Bronchial epithelial cell (primary cell): ENCODE data around the gene ANKH. TPM values are rescaled to one million over a fixed set of nuclear protein-coding genes. Genes with fewer than 3 reads are reported as not detected.
"Not testable (repeated sequence)": the region's sequence is repeated elsewhere in the genome, so short reads cannot be mapped to it uniquely, and the experiment has no call there.

ENCODE experiments used
- DNase-seq: peaks from one replicate; pipeline ENCODE4 v3.0.0-alpha.2; 2010; ENCODE audit warnings: low read depth
- FAIRE-seq: peaks from 2 replicates; lab custom pipeline; 2011; peaks lifted over from hg19 to GRCh38; lab: Jason Lieb, UNC
- H3K27me3 ChIP-seq: 2 replicates; pipeline ENCODE4 v1.5.1; 2011; ENCODE audit warnings: low read length; ENCODE audit not compliant: control insufficient read depth, insufficient read depth
- H3K36me3 ChIP-seq: 2 replicates; pipeline ENCODE4 v1.5.1; 2011; ENCODE audit warnings: low read length; ENCODE audit not compliant: control insufficient read depth, insufficient read depth
- H3K4me3 ChIP-seq: 2 replicates; pipeline ENCODE4 v1.5.1; 2011; ENCODE audit warnings: mild to moderate bottlenecking, low read depth, low read length, control low read depth
- CTCF ChIP-seq: IDR thresholded peaks from 2 replicates; pipeline ENCODE4 v1.5.1; 2011; ENCODE audit warnings: mild to moderate bottlenecking, moderate library complexity, low read length, control low read depth, inconsistent platforms; ENCODE audit not compliant: insufficient read depth, severe bottlenecking
- total RNA-seq: library from RNA; depleted of rRNA; stranded (reverse); fragments of >200 nt; gene quantifications from 2 replicates; pipeline ENCODE4 v1.2.1, GENCODE V29; 2014

The ANKH gene
- total RNA-seq, 1 donor from 2014 or later = 12.9 TPM

DNA sequence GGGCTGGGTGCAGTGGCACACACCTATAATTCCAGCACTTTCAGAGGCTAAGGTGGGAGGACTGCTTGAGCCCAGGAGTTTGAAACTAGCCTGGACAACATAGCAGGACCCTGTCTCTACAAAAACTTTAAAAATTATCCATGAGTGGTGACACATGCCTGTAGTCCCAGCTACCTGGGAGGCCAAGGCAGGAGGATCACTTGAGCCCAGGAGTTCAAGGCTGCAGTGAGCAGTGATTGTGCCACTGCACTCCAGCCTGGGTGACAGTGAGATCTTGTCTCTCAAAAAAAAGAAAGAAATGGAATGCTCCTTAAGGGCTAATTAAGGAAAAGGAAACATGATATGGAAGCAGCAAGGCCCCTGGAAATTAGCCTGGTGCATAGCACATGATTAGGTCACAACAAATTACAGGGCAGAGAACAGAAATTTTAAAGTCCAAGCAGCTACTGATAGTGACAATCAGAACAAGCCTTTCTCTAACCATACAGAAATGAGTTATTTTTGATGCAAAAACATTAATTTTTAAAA, 19.5 kb downstream of the ANKH start:
- Histone ChIP-seq H3K36me3 (no peaks in the 10 kb centered on the region), H3K4me3 (no peak overlapping the region), H3K27me3 (no peaks in the 10 kb centered on the region)
- DNase-seq (no peak), FAIRE-seq (no peak)
- TF ChIP-seq CTCF = no peak

DNA sequence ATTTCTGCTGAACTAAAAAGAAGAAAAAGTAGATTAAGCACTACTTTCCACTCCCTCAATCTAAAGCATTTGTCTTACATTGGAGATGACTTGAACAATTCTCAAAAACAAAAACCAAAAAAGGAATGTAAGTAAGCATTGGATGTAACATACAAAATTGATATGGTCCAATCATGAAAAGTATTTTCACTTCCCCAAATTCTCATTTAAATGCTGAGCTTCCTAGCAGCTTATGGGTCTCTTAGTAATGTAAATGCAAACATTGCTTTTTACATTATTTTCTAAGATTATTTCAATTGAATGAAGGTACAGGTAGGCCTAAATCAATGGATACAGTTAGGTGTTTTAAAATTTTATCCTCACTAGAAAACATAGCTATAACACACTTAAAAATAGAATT, 20.0 kb downstream of the ANKH start:
- no peak overlapping the region for H3K4me3 ChIP-seq
- no peaks in the 10 kb centered on the region for H3K27me3 ChIP-seq
- no peaks in the 10 kb centered on the region for H3K36me3 ChIP-seq
- TF ChIP-seq CTCF = no peak
- DNase-seq (no peak), FAIRE-seq (no peak)

GRCh38 chr5:14851050-14851419, 20.5 kb downstream of the ANKH start:
- Histone ChIP-seq H3K4me3 (no peak overlapping the region), H3K36me3 (no peaks in the 10 kb centered on the region), H3K27me3 (no peaks in the 10 kb centered on the region)
- FAIRE-seq (no peak), DNase-seq (no peak)
- TF ChIP-seq CTCF = no peak

- no peak for DNase-seq
- no peak for FAIRE-seq
- no peaks in the 10 kb centered on the region for H3K27me3 ChIP-seq
- H3K36me3 ChIP-seq = no peaks in the 10 kb centered on the region
- no peak overlapping the region for H3K4me3 ChIP-seq
- TF ChIP-seq CTCF = no peak
These were observed 21.0 kb downstream of the ANKH start for GRCh38 chr5:14850419-14851049.

DNA sequence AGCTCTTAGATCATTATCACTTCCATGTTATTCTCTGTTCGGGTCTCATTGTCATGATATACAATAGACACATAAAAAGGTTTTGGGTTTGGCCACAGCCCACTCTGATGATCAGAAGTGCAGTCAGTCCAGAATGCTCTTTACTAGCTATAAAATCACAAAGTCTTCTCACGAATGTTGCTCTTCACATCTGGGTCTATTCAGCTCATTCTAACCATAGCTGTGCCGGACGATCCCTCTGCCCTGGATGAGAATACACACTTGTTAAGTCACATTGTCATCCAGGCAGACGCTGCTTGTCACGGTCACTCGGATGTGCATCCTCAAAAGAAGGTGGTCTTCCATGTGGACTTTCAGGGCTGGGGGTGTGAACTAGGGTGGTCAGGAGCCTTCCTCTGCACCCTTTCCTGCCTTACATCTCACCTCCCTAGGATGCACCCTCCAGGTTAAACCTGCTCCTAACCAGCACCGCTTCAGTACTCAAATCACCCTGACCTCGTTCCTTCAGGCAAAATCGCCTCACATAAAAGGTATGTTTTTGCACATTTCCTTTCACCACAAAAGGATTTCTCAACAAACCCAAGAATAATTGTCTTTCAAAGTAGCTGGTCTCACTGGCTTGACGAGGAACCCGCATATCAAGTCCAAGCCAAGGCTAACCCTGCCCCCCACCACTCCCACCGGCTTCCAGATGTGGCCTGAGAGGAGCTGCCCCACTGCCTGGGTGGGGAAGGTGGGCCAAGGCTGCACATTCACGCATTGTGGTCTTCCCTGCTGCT, 21.9 kb downstream of the ANKH start:
- peak; percentile 58 for DNase-seq
- Histone ChIP-seq H3K27me3 (no peaks in the 10 kb centered on the region), H3K36me3 (no peaks in the 10 kb centered on the region), H3K4me3 (no peak overlapping the region)
- no peak for TF ChIP-seq CTCF
- FAIRE-seq = peak; percentile 28

GRCh38 chr5:14848942-14849341, 22.6 kb downstream of the ANKH start:
- H3K27me3 ChIP-seq, H3K4me3 ChIP-seq, H3K36me3 ChIP-seq, FAIRE-seq: not testable (repeated sequence)
- peak; percentile 59 for DNase-seq
